ENCODE results near the gene HSD17B1. TPM values are rescaled to one million over a fixed set of nuclear protein-coding genes. Genes with fewer than 3 reads are reported as not detected.

HSD17B1 gene
- total RNA-seq, 1 experiment from 2014 or later = 1.5 TPM

DNA sequence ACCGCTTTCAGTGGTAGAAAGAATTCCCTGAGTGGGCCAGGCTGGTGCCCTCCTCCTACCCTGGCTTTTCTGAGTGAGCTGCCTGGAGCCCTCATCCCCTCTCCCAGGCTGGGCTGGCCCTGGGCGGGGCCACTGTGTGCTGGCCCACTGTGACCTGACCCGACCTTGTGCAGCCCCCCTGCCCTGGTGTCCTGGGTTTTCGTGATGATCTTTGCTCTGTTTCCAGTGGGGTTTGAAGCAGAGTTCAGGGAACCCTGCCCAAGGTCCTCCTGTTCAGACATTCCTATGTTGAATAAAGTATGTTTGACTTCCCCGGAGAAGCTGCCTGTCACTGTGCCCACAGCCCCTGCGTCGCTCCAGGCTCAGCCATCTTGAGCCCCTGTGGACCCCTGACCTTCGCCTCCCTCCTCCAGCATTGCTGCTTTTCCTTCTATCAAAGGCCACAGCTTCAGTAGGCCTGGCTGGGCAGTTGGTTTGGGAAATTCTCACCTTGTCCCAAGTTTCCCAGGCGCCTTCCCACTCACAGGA is 30.4 kb upstream of the HSD17B1 start:
- CTCF ChIA-PET = no interaction called here
- Mint-ChIP-seq H3K4me3 (no peak overlapping the region), H3K27me3 (ENCODE audit: low read depth) (peaks cover 4% of the 10 kb centered on the region), H3K27ac (no peak overlapping the region), H3K9me3 (no peaks in the 10 kb centered on the region), H3K4me1 (peaks cover 19% of the 10 kb centered on the region), H3K36me3 (peaks cover 10% of the 10 kb centered on the region)
- ATAC-seq (no peak), DNase-seq (ENCODE audit: low spot score) (no peak)
- POLR2A ChIA-PET = no interaction called here
- TF ChIP-seq MXD4 (CRISPR knock-in tag; IDR thresholded peaks at IDR 0.05; ENCODE audit: borderline replicate concordance) = no peak
- no peak for TF ChIP-seq ZNF138 (CRISPR knock-in tag; conservative IDR thresholded peaks at IDR 0.05)

DNA sequence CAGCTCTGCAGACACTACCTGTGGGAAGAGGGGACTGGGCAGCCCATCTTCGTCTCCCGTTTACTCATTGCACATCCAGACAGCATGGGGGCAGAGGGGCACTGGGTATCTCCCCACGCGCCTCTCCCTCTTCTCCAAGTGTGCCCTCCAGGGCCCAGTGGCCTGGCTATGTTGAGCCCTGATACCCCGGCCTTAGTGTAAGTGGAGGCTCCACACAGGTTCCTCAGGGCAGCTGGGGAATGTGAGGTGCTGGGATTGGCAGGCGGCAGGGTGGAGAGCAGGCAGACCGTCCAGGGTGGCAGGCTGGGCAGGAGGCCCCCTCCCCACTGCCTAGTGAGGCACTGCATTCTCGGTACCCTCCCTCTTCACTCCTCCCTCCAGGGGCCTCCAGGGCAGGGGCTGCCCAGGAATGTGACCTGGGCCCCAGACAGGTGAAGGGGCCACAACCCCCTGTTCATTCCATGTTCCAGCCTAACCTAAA is 29.9 kb upstream of the HSD17B1 start:
- POLR2A ChIA-PET = no interaction called here
- TF ChIP-seq, protein P1, sequence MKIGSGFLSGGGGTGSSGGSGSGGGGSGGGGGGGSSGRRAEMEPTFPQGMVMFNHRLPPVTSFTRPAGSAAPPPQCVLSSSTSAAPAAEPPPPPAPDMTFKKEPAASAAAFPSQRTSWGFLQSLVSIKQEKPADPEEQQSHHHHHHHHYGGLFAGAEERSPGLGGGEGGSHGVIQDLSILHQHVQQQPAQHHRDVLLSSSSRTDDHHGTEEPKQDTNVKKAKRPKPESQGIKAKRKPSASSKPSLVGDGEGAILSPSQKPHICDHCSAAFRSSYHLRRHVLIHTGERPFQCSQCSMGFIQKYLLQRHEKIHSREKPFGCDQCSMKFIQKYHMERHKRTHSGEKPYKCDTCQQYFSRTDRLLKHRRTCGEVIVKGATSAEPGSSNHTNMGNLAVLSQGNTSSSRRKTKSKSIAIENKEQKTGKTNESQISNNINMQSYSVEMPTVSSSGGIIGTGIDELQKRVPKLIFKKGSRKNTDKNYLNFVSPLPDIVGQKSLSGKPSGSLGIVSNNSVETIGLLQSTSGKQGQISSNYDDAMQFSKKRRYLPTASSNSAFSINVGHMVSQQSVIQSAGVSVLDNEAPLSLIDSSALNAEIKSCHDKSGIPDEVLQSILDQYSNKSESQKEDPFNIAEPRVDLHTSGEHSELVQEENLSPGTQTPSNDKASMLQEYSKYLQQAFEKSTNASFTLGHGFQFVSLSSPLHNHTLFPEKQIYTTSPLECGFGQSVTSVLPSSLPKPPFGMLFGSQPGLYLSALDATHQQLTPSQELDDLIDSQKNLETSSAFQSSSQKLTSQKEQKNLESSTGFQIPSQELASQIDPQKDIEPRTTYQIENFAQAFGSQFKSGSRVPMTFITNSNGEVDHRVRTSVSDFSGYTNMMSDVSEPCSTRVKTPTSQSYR (CRISPR knock-in tag; IDR thresholded peaks at IDR 0.05) = no peak
- TF ChIP-seq ZNF317 (CRISPR knock-in tag; IDR thresholded peaks at IDR 0.05; ENCODE audit: borderline replicate concordance, low read depth) (no peak), MAX (CRISPR knock-in tag; IDR thresholded peaks at IDR 0.05) (no peak), ZNF138 (CRISPR knock-in tag; conservative IDR thresholded peaks at IDR 0.05) (no peak), ZNF232 (CRISPR knock-in tag; IDR thresholded peaks at IDR 0.05) (no peak), NFATC4 (CRISPR knock-in tag; IDR thresholded peaks at IDR 0.05) (no peak), MXD4 (CRISPR knock-in tag; IDR thresholded peaks at IDR 0.05; ENCODE audit: borderline replicate concordance) (no peak), ZMAT4 (CRISPR knock-in tag; IDR thresholded peaks at IDR 0.05) (no peak), ZNF263 (CRISPR knock-in tag; IDR thresholded peaks at IDR 0.05; ENCODE audit: low read depth) (no peak), TEAD4 (CRISPR knock-in tag; IDR thresholded peaks at IDR 0.05) (no peak), PRRX2 (CRISPR knock-in tag; IDR thresholded peaks at IDR 0.05) (no peak), FOXP1 (CRISPR knock-in tag; IDR thresholded peaks at IDR 0.05; ENCODE audit: borderline replicate concordance) (no peak)
- TF ChIP-seq, protein P2, sequence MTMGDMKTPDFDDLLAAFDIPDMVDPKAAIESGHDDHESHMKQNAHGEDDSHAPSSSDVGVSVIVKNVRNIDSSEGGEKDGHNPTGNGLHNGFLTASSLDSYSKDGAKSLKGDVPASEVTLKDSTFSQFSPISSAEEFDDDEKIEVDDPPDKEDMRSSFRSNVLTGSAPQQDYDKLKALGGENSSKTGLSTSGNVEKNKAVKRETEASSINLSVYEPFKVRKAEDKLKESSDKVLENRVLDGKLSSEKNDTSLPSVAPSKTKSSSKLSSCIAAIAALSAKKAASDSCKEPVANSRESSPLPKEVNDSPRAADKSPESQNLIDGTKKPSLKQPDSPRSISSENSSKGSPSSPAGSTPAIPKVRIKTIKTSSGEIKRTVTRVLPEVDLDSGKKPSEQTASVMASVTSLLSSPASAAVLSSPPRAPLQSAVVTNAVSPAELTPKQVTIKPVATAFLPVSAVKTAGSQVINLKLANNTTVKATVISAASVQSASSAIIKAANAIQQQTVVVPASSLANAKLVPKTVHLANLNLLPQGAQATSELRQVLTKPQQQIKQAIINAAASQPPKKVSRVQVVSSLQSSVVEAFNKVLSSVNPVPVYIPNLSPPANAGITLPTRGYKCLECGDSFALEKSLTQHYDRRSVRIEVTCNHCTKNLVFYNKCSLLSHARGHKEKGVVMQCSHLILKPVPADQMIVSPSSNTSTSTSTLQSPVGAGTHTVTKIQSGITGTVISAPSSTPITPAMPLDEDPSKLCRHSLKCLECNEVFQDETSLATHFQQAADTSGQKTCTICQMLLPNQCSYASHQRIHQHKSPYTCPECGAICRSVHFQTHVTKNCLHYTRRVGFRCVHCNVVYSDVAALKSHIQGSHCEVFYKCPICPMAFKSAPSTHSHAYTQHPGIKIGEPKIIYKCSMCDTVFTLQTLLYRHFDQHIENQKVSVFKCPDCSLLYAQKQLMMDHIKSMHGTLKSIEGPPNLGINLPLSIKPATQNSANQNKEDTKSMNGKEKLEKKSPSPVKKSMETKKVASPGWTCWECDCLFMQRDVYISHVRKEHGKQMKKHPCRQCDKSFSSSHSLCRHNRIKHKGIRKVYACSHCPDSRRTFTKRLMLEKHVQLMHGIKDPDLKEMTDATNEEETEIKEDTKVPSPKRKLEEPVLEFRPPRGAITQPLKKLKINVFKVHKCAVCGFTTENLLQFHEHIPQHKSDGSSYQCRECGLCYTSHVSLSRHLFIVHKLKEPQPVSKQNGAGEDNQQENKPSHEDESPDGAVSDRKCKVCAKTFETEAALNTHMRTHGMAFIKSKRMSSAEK (CRISPR knock-in tag; IDR thresholded peaks at IDR 0.05; ENCODE audit: borderline replicate concordance) = no peak
- TF ChIP-seq, protein P3, sequence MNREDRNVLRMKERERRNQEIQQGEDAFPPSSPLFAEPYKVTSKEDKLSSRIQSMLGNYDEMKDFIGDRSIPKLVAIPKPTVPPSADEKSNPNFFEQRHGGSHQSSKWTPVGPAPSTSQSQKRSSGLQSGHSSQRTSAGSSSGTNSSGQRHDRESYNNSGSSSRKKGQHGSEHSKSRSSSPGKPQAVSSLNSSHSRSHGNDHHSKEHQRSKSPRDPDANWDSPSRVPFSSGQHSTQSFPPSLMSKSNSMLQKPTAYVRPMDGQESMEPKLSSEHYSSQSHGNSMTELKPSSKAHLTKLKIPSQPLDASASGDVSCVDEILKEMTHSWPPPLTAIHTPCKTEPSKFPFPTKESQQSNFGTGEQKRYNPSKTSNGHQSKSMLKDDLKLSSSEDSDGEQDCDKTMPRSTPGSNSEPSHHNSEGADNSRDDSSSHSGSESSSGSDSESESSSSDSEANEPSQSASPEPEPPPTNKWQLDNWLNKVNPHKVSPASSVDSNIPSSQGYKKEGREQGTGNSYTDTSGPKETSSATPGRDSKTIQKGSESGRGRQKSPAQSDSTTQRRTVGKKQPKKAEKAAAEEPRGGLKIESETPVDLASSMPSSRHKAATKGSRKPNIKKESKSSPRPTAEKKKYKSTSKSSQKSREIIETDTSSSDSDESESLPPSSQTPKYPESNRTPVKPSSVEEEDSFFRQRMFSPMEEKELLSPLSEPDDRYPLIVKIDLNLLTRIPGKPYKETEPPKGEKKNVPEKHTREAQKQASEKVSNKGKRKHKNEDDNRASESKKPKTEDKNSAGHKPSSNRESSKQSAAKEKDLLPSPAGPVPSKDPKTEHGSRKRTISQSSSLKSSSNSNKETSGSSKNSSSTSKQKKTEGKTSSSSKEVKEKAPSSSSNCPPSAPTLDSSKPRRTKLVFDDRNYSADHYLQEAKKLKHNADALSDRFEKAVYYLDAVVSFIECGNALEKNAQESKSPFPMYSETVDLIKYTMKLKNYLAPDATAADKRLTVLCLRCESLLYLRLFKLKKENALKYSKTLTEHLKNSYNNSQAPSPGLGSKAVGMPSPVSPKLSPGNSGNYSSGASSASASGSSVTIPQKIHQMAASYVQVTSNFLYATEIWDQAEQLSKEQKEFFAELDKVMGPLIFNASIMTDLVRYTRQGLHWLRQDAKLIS (CRISPR knock-in tag; IDR thresholded peaks at IDR 0.05; ENCODE audit: borderline replicate concordance) = no peak
- Mint-ChIP-seq H3K4me1 (peaks cover 19% of the 10 kb centered on the region), H3K27me3 (ENCODE audit: low read depth) (peaks cover 7% of the 10 kb centered on the region), H3K27ac (peak overlapping the region; percentile 13; the same call in 1 of the 2 replicates), H3K9me3 (no peaks in the 10 kb centered on the region), H3K36me3 (peaks cover 10% of the 10 kb centered on the region), H3K4me3 (no peak overlapping the region)
- DNase-seq (ENCODE audit: low spot score) (no peak), ATAC-seq (no peak)
- CTCF ChIA-PET = no interaction called here
